ENCODE data around the gene ABCA5.
"Not testable (repeated sequence)": the region's sequence is repeated elsewhere in the genome, so short reads cannot be mapped to it uniquely, and the experiment has no call there.

The ABCA5 gene

GRCh38 chr17:69325518-69326376 is 1.2 kb downstream of the ABCA5 start:
- DNase-seq = no peak

GRCh38 chr17:69323806-69324205 is 3.1 kb downstream of the ABCA5 start:
- no peak for DNase-seq

GRCh38 chr17:69320908-69321238 is 6.1 kb downstream of the ABCA5 start:
- no peak for DNase-seq

- DNase-seq = no peak
These were observed 6.6 kb downstream of the ABCA5 start for GRCh38 chr17:69320210-69320907.

- DNase-seq = no peak
These were observed 9.3 kb downstream of the ABCA5 start for GRCh38 chr17:69317625-69318024.

- no peak for DNase-seq
These were observed 12.5 kb downstream of the ABCA5 start for GRCh38 chr17:69314246-69315065.

- DNase-seq = no peak
These were observed 21.8 kb downstream of the ABCA5 start for GRCh38 chr17:69305177-69305576.

GRCh38 chr17:69302682-69303081 is 24.3 kb downstream of the ABCA5 start:
- no peak for DNase-seq

- DNase-seq = no peak
These were observed 26.7 kb downstream of the ABCA5 start for GRCh38 chr17:69300222-69300621.

- not testable (repeated sequence) for DNase-seq
These were observed 28.7 kb downstream of the ABCA5 start for GRCh38 chr17:69298120-69298722.

- no peak for DNase-seq
These were observed 39.8 kb downstream of the ABCA5 start for GRCh38 chr17:69287168-69287567.

- no peak for DNase-seq
These were observed 40.7 kb downstream of the ABCA5 start for GRCh38 chr17:69286257-69286656.

- no peak for DNase-seq
These were observed 42.3 kb downstream of the ABCA5 start for GRCh38 chr17:69284646-69285045.

GRCh38 chr17:69282002-69282401 is 44.9 kb downstream of the ABCA5 start:
- no peak for DNase-seq

- DNase-seq = not testable (repeated sequence)
These were observed 50.7 kb downstream of the ABCA5 start for GRCh38 chr17:69276279-69276678.

- no peak for DNase-seq
These were observed 51.2 kb downstream of the ABCA5 start for GRCh38 chr17:69275751-69276150.

- DNase-seq = no peak
These were observed 55.9 kb downstream of the ABCA5 start for GRCh38 chr17:69271023-69271422.

GRCh38 chr17:69269131-69269998 is 57.6 kb downstream of the ABCA5 start:
- DNase-seq = no peak

- DNase-seq = no peak
These were observed 58.4 kb downstream of the ABCA5 start for GRCh38 chr17:69268543-69269014.

- no peak for DNase-seq
These were observed 59.7 kb downstream of the ABCA5 start for GRCh38 chr17:69267219-69267618.

- DNase-seq = no peak
These were observed 61.1 kb downstream of the ABCA5 start for GRCh38 chr17:69265873-69266272.

- DNase-seq = no peak
These were observed 72.7 kb downstream of the ABCA5 start for GRCh38 chr17:69254187-69254586.

All from T-helper 2 cell (primary cell).